SK-N-SH (cell line): Measurements from ENCODE around the gene BLOC1S6. TPM values are rescaled to one million over a fixed set of nuclear protein-coding genes. Genes with fewer than 3 reads are reported as not detected.

ENCODE experiments used
- CTCF ChIA-PET: fragments of 300-600, 350-600 bp; formaldehyde crosslinking; extraction: SDS; loops from one replicate; lab custom pipeline; 2021; lab: Yijun Ruan, JAX
- POLR2A ChIA-PET: fragments of 350-600 bp; sonication (Branson Sonifier 250); formaldehyde crosslinking; extraction: SDS; loops from one replicate; lab custom pipeline; 2020; ENCODE audit warnings: antibody characterized with exemption, inconsistent platforms; lab: Yijun Ruan, JAX
- DNase-seq: peaks from one replicate; pipeline ENCODE4 v3.0.0; 2012
- H2AFZ ChIP-seq: fragments of 200-600 bp; sonication (generic); 2 replicates; pipeline ENCODE4 v1.8.1; 2016; ENCODE audit warnings: antibody characterized with exemption, mild to moderate bottlenecking, low read depth
- H3F3A ChIP-seq: fragments of 200-600 bp; sonication (generic); replicated peaks from 2 replicates; pipeline ENCODE3; 2016; ENCODE audit warnings: antibody characterized with exemption, mild to moderate bottlenecking; ENCODE audit not compliant: insufficient read depth
- H3K27ac ChIP-seq, 2 experiments: fragments of 200-500 bp in 1 of 2; fragments of 200-600 bp in 1 of 2; sonication (Bioruptor generic) in 1 of 2; sonication (generic), shearing (Covaris generic) in 1 of 2; 2 replicates each; pipeline versions ENCODE4 v1.5.1 to v1.6.1; 2014 to 2016; ENCODE audit warnings: low read depth in 2 of 2, inconsistent platforms in 1 of 2, low read length in 1 of 2, mild to moderate bottlenecking in 1 of 2, mixed read lengths in 1 of 2
- H3K27me3 ChIP-seq: fragments of 200-600 bp; sonication (generic), shearing (Covaris generic); 2 replicates; pipeline ENCODE4 v1.6.1; 2016; ENCODE audit warnings: mixed run types; ENCODE audit not compliant: insufficient read depth
- H3K36me3 ChIP-seq, 2 experiments: fragments of 200-500 bp in 1 of 2; fragments of 200-600 bp in 1 of 2; sonication (Bioruptor generic) in 1 of 2; sonication (generic) in 1 of 2; replicated peaks in 1 of 2; 2 replicates each; pipeline versions ENCODE3 to v1.5.1; 2014 to 2016; ENCODE audit warnings: low read length in 1 of 2, mild to moderate bottlenecking in 1 of 2; ENCODE audit not compliant: insufficient read depth in 2 of 2, control insufficient read depth in 1 of 2
- H3K4me1 ChIP-seq, 2 experiments: fragments of 200-500 bp in 1 of 2; fragments of 200-600 bp in 1 of 2; sonication (Bioruptor generic) in 1 of 2; sonication (generic), shearing (Covaris generic) in 1 of 2; 2 replicates each; pipeline versions ENCODE4 v1.5.1 to v1.6.1; 2014 to 2016; ENCODE audit warnings: low read depth in 1 of 2, low read length in 1 of 2, mixed run types in 1 of 2; ENCODE audit not compliant: insufficient read depth in 2 of 2, control insufficient read depth in 1 of 2
- H3K4me2 ChIP-seq: fragments of 200-600 bp; sonication (generic), shearing (Covaris generic); 2 replicates; pipeline ENCODE4 v1.6.1; 2017; ENCODE audit warnings: mixed run types
- H3K4me3 ChIP-seq, 2 experiments: fragments of 200-500 bp in 1 of 2; fragments of 200-600 bp in 1 of 2; sonication (Bioruptor generic) in 1 of 2; sonication (generic), shearing (Covaris generic) in 1 of 2; 2 replicates each; pipeline versions ENCODE4 v1.5.1 to v1.8.1; 2014 to 2016; ENCODE audit warnings: low read depth in 2 of 2, inconsistent platforms in 1 of 2, low read length in 1 of 2, mild to moderate bottlenecking in 1 of 2, mixed read lengths in 1 of 2, moderate library complexity in 1 of 2
- H3K79me2 ChIP-seq: fragments of 200-600 bp; sonication (generic); 2 replicates; pipeline ENCODE4 v1.8.1; 2017; ENCODE audit warnings: mild to moderate bottlenecking; ENCODE audit not compliant: insufficient read depth
- H3K9ac ChIP-seq: fragments of 200-600 bp; sonication (generic); 2 replicates; pipeline ENCODE4 v1.6.1; 2017; ENCODE audit warnings: mixed run types
- H3K9me2 ChIP-seq: fragments of 200-600 bp; sonication (generic); 2 replicates; pipeline ENCODE4 v1.6.1; 2017; ENCODE audit warnings: mixed run types
- H3K9me3 ChIP-seq: fragments of 200-600 bp; sonication (generic); 2 replicates; pipeline ENCODE4 v1.6.1; 2017; ENCODE audit warnings: mixed run types, mild to moderate bottlenecking, moderate library complexity
- H4K20me1 ChIP-seq: fragments of 200-600 bp; sonication (generic); 2 replicates; pipeline ENCODE4 v1.6.1; 2017; ENCODE audit warnings: mild to moderate bottlenecking, mixed run types; ENCODE audit not compliant: insufficient read depth
- ELF1 ChIP-seq: IDR thresholded peaks from 2 replicates; pipeline ENCODE4 v1.4.0; 2012
- EP300 ChIP-seq, 2 experiments: IDR thresholded peaks; 2 replicates each; pipeline versions ENCODE4 v1.4.0 to v1.6.1; 2012; ENCODE audit warnings: borderline replicate concordance in 1 of 2, low read depth in 1 of 2, low read length in 1 of 2
- EZH2phosphoT487 ChIP-seq: fragments of 200-600 bp; sonication (generic); IDR thresholded peaks from 2 replicates; pipeline ENCODE4 v1.6.1; 2017; ENCODE audit warnings: low read depth, mixed run types, mild to moderate bottlenecking, antibody characterized with exemption, moderate library complexity, borderline replicate concordance
- IRF3 ChIP-seq: fragments of 150-350 bp; IDR thresholded peaks from 2 replicates; pipeline ENCODE4 v1.6.1; 2016; ENCODE audit warnings: mild to moderate bottlenecking, low read depth, low read length
- JUND ChIP-seq: IDR thresholded peaks from 2 replicates; pipeline ENCODE4 v1.4.0; 2012
- MAX ChIP-seq: IDR thresholded peaks from 2 replicates; pipeline ENCODE4 v1.4.0; 2012; ENCODE audit warnings: low read depth
- NRF1 ChIP-seq: IDR thresholded peaks from 2 replicates; pipeline ENCODE4 v1.6.1; 2012; ENCODE audit warnings: low read depth, mild to moderate bottlenecking, low read length
- PBX3 ChIP-seq: IDR thresholded peaks from 2 replicates; pipeline ENCODE4; 2012
- POLR2AphosphoS5 ChIP-seq: IDR thresholded peaks from 2 replicates; pipeline ENCODE4 v1.6.1; 2012; ENCODE audit warnings: low read depth, low read length
- RAD21 ChIP-seq: IDR thresholded peaks from 2 replicates; pipeline ENCODE4 v1.6.1; 2012; ENCODE audit warnings: mild to moderate bottlenecking, low read length
- RCOR1 ChIP-seq: fragments of 150-350 bp; IDR thresholded peaks from 2 replicates; pipeline ENCODE4 v1.6.1; 2017; ENCODE audit warnings: antibody characterized with exemption, low read length
- REST ChIP-seq: IDR thresholded peaks from 2 replicates; pipeline ENCODE4 v1.6.1; 2012; ENCODE audit warnings: mild to moderate bottlenecking, low read depth, low read length, moderate library complexity
- RFX5 ChIP-seq: IDR thresholded peaks from 2 replicates; pipeline ENCODE4 v1.6.1; 2012; ENCODE audit warnings: mild to moderate bottlenecking, improper control_type of control experiment, low read length
- SIN3A ChIP-seq: IDR thresholded peaks from 2 replicates; pipeline ENCODE4 v1.6.1; 2012; ENCODE audit warnings: low read depth, mild to moderate bottlenecking, low read length, moderate library complexity, borderline replicate concordance
- SMC3 ChIP-seq: IDR thresholded peaks from 2 replicates; pipeline ENCODE4 v1.6.1; 2012; ENCODE audit warnings: low read depth, low read length, improper control_type of control experiment
- TCF12 ChIP-seq: IDR thresholded peaks from 2 replicates; pipeline ENCODE4 v1.4.0; 2012
- USF1 ChIP-seq: IDR thresholded peaks from 2 replicates; pipeline ENCODE4 v1.4.0; 2012; ENCODE audit warnings: low read depth, borderline replicate concordance
- WGBS: methylation state at CpG from one replicate; pipeline ENCODE4 v1.1.6; 2017; ENCODE audit warnings: low lambda C conversion rate; 5-methylcytosine and 5-hydroxymethylcytosine counted together
- polyA plus RNA-seq, 3 experiments: library from polyadenylated mRNA; depleted of rRNA; stranded (reverse); fragments of >200 nt; gene quantifications; 2 replicates each; pipeline ENCODE4 v1.2.3, GENCODE V29; 2012

BLOC1S6 gene
- polyA plus RNA-seq, 1 of the 3 experiments (the other 2 are of a cell fraction): 11.3 TPM

- Histone ChIP-seq H3K4me1 (no peaks in the 10 kb centered on the region), H3K27me3 (no peaks in the 10 kb centered on the region; the same call in 1 of the 2 replicates), H3K9me3 (no peaks in the 10 kb centered on the region), H3K4me2 (no peak overlapping the region), H3F3A (peaks cover 6% of the 10 kb centered on the region), H3K36me3 (no peaks in the 10 kb centered on the region), H3K27ac (no peak overlapping the region), H3K4me3 (no peak overlapping the region), H4K20me1 (no peaks in the 10 kb centered on the region), H2AFZ (no peak overlapping the region), H3K79me2 (no peaks in the 10 kb centered on the region), H3K9me2 (no peaks in the 10 kb centered on the region), H3K9ac (no peak overlapping the region)
- DNase-seq: no peak
- ChIA-PET CTCF (interaction anchor here (1.0 kb wide), 1 partner anchor 18 kb away, joined by 3 read pairs; no protein-coding TSS in a partner anchor), POLR2A (no interaction called here)
- 38% methylated on average over 3 of the region's 3 CpGs for WGBS
- TF ChIP-seq EP300 (IDR thresholded peaks at IDR 0.05; ENCODE audit: borderline replicate concordance in 1 of 2, low read depth in 1 of 2, low read length in 1 of 2): no peak
- TF ChIP-seq SMC3: no peak
- no peak for TF ChIP-seq PBX3
- no peak for TF ChIP-seq JUND
- no peak for TF ChIP-seq IRF3
- no peak for TF ChIP-seq MAX
- no peak for TF ChIP-seq SIN3A
- no peak for TF ChIP-seq RCOR1
- TF ChIP-seq ELF1: no peak
- TF ChIP-seq TCF12: no peak
- no peak for TF ChIP-seq NRF1
- TF ChIP-seq RAD21: no peak
Measured at GRCh38 chr15:45555934-45556608, 31.1 kb upstream of the BLOC1S6 start.

- Histone ChIP-seq H3K9me3 (no peaks in the 10 kb centered on the region), H4K20me1 (no peaks in the 10 kb centered on the region), H3F3A (no peaks in the 10 kb centered on the region), H3K27ac (no peak overlapping the region), H3K79me2 (no peaks in the 10 kb centered on the region), H2AFZ (no peak overlapping the region), H3K4me2 (no peak overlapping the region), H3K27me3 (no peaks in the 10 kb centered on the region; the same call in 1 of the 2 replicates), H3K9me2 (no peaks in the 10 kb centered on the region), H3K36me3 (no peaks in the 10 kb centered on the region), H3K9ac (no peak overlapping the region), H3K4me3 (no peak overlapping the region), H3K4me1 (no peaks in the 10 kb centered on the region)
- no peak for DNase-seq
- ChIA-PET POLR2A (no interaction called here), CTCF (interaction anchor here (1.0 to 1.1 kb wide), 2 partner anchors 12 to 41 kb away, joined by 3 read pairs; no protein-coding TSS in a partner anchor)
- 45% methylated on average over 3 of the region's 3 CpGs for WGBS
- no peak for TF ChIP-seq POLR2AphosphoS5
- TF ChIP-seq IRF3: no peak
- TF ChIP-seq USF1: no peak
- TF ChIP-seq JUND: no peak
- TF ChIP-seq ELF1: no peak
- no peak for TF ChIP-seq REST
- TF ChIP-seq RCOR1: no peak
- no peak for TF ChIP-seq PBX3
- TF ChIP-seq NRF1: no peak
- no peak for TF ChIP-seq RFX5
- TF ChIP-seq EZH2phosphoT487: no peak
Measured at GRCh38 chr15:45572617-45573016, 14.6 kb upstream of the BLOC1S6 start.
